ENCODE data around the gene AIFM3.

GRCh38 chr22:21000987-21001600, 34.0 kb downstream of the AIFM3 start:
- no peak for TF ChIP-seq SMC3 (IDR thresholded peaks at IDR 0.05; ENCODE audit: low read depth, low read length)
- TF ChIP-seq RAD21 (IDR thresholded peaks at IDR 0.05; ENCODE audit: low read length) = no peak
- no peak for TF ChIP-seq POLR2A (IDR thresholded peaks at IDR 0.05; ENCODE audit: low read depth, low read length)
- no peak for TF ChIP-seq CTCF (conservative IDR thresholded peaks at IDR 0.05; ENCODE audit: low read depth, low read length)
- TF ChIP-seq USF2 (IDR thresholded peaks at IDR 0.05; ENCODE audit: low read depth, low read length) = no peak
- TF ChIP-seq MXI1 (IDR thresholded peaks at IDR 0.05; ENCODE audit: borderline replicate concordance, low read depth, low read length) = no peak
- no peak for TF ChIP-seq CHD1 (IDR thresholded peaks at IDR 0.05; ENCODE audit: low read depth, low read length)
- TF ChIP-seq RFX5 (IDR thresholded peaks at IDR 0.05; ENCODE audit: low read depth, low read length) = no peak
- no peak for TF ChIP-seq BHLHE40 (IDR thresholded peaks at IDR 0.05; ENCODE audit: low read depth, low read length)
- TF ChIP-seq MAZ (IDR thresholded peaks at IDR 0.05; ENCODE audit: borderline replicate concordance, low read depth, low read length) = no peak
- no peak for TF ChIP-seq CEBPB (IDR thresholded peaks at IDR 0.05; ENCODE audit: low read depth, low read length)
- TF ChIP-seq RCOR1 (IDR thresholded peaks at IDR 0.05; ENCODE audit: insufficient replicate concordance, low read length) = no peak
- no peak for TF ChIP-seq MAFK (IDR thresholded peaks at IDR 0.05; ENCODE audit: low read depth, low read length)
- TF ChIP-seq FOS (IDR thresholded peaks at IDR 0.05; ENCODE audit: low read depth, low read length) = no peak

All from IMR-90 (cell line).